Activated CD8-positive, alpha-beta memory T cell treated with anti-CD3 and anti-CD28 coated beads, Interleukin-2, amount 50 U/mL, for 4 hours (primary cell): Measurements from ENCODE around the gene UTS2R.
A peak's percentile ranks its signal among the peaks of the same experiment; 100 is the strongest.

Source experiments
- DNase-seq: peaks from one replicate; pipeline ENCODE4 v3.0.0-alpha.2; 2020

Gene UTS2R

GRCh38 chr17:82390015-82390859 is 18.7 kb downstream of the UTS2R start:
- no peak for DNase-seq

GRCh38 chr17:82390860-82391435 is 19.4 kb downstream of the UTS2R start:
- no peak for DNase-seq

GRCh38 chr17:82391496-82392066 is 20.0 kb downstream of the UTS2R start:
- DNase-seq: no peak

GRCh38 chr17:82392209-82392920 is 20.8 kb downstream of the UTS2R start:
- DNase-seq: no peak

GRCh38 chr17:82392941-82393340 is 21.4 kb downstream of the UTS2R start:
- no peak for DNase-seq

- DNase-seq: no peak
Observed at GRCh38 chr17:82394278-82394677, 22.7 kb downstream of the UTS2R start.

GRCh38 chr17:82396601-82397435 is 25.3 kb downstream of the UTS2R start:
- DNase-seq: no peak

- DNase-seq: no peak
Observed at GRCh38 chr17:82397449-82398335, 26.1 kb downstream of the UTS2R start.

- no peak for DNase-seq
Observed at GRCh38 chr17:82399041-82399441, 27.5 kb downstream of the UTS2R start.

- DNase-seq: no peak
Observed at GRCh38 chr17:82399601-82400101, 28.1 kb downstream of the UTS2R start.

- DNase-seq: no peak
Observed at GRCh38 chr17:82400206-82400605, 28.6 kb downstream of the UTS2R start.

- DNase-seq: peak; percentile 38
Observed at GRCh38 chr17:82400830-82401229, 29.3 kb downstream of the UTS2R start.

- no peak for DNase-seq
Observed at GRCh38 chr17:82402865-82403264, 31.3 kb downstream of the UTS2R start.

GRCh38 chr17:82403662-82404660 is 32.4 kb downstream of the UTS2R start:
- no peak for DNase-seq

- no peak for DNase-seq
Observed at GRCh38 chr17:82405051-82405450, 33.5 kb downstream of the UTS2R start.

GRCh38 chr17:82406131-82406671 is 34.6 kb downstream of the UTS2R start:
- DNase-seq: no peak

GRCh38 chr17:82407255-82407654 is 35.7 kb downstream of the UTS2R start:
- DNase-seq: no peak

- no peak for DNase-seq
Observed at GRCh38 chr17:82408288-82408937, 36.8 kb downstream of the UTS2R start.

- DNase-seq: no peak
Observed at GRCh38 chr17:82408938-82409318, 37.4 kb downstream of the UTS2R start.
